Nephron (organoid): ENCODE results near the gene ECEL1.

Source experiments
- H3K27ac Mint-ChIP-seq, 3 experiments: 2 replicates each; pipeline ENCODE4 v1.8.0; 2020; ENCODE audit warnings: mixed read lengths in 3 of 3, mild to moderate bottlenecking in 2 of 3, moderate library complexity in 1 of 3
- H3K27me3 Mint-ChIP-seq: 2 replicates; pipeline ENCODE4 v1.8.0; 2021; ENCODE audit warnings: low read depth, mild to moderate bottlenecking, moderate library complexity, mixed read lengths
- H3K36me3 Mint-ChIP-seq: 2 replicates; pipeline ENCODE4 v1.8.0; 2020; ENCODE audit warnings: low read depth, mixed read lengths
- H3K4me1 Mint-ChIP-seq: 2 replicates; pipeline ENCODE4 v1.8.0; 2020; ENCODE audit warnings: mixed read lengths
- H3K4me3 Mint-ChIP-seq, 3 experiments: 2 replicates each; pipeline ENCODE4 v1.8.0; 2020; ENCODE audit warnings: mild to moderate bottlenecking in 3 of 3, mixed read lengths in 3 of 3, moderate library complexity in 2 of 3
- H3K9me3 Mint-ChIP-seq: 2 replicates; pipeline ENCODE4 v1.8.0; 2020; ENCODE audit warnings: mixed read lengths
- TF ChIP-seq, protein P1 (sequence below), 3 experiments: fragments of 200-600 bp; sonication (generic); IDR thresholded peaks; one replicate each; pipeline ENCODE4 v1.5.0; 2021; ENCODE audit warnings: antibody characterized with exemption in 3 of 3; ENCODE audit not compliant: unreplicated experiment in 3 of 3

The ECEL1 gene

GRCh38 chr2:232481322-232482140 lies 6.1 kb downstream of the ECEL1 start:
- TF ChIP-seq, protein P1, sequence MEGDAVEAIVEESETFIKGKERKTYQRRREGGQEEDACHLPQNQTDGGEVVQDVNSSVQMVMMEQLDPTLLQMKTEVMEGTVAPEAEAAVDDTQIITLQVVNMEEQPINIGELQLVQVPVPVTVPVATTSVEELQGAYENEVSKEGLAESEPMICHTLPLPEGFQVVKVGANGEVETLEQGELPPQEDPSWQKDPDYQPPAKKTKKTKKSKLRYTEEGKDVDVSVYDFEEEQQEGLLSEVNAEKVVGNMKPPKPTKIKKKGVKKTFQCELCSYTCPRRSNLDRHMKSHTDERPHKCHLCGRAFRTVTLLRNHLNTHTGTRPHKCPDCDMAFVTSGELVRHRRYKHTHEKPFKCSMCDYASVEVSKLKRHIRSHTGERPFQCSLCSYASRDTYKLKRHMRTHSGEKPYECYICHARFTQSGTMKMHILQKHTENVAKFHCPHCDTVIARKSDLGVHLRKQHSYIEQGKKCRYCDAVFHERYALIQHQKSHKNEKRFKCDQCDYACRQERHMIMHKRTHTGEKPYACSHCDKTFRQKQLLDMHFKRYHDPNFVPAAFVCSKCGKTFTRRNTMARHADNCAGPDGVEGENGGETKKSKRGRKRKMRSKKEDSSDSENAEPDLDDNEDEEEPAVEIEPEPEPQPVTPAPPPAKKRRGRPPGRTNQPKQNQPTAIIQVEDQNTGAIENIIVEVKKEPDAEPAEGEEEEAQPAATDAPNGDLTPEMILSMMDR (IDR thresholded peaks at IDR 0.05; ENCODE audit: unreplicated experiment in 3 of 3): no peak
- Mint-ChIP-seq H3K27ac (no peak overlapping the region), H3K4me1 (no peaks in the 10 kb centered on the region), H3K27me3 (peaks cover 66% of the 10 kb centered on the region), H3K36me3 (no peaks in the 10 kb centered on the region), H3K9me3 (no peaks in the 10 kb centered on the region), H3K4me3 (no peak overlapping the region)

GRCh38 chr2:232480201-232481190 lies 7.1 kb downstream of the ECEL1 start:
- Mint-ChIP-seq H3K9me3 (no peaks in the 10 kb centered on the region), H3K4me3 (no peak overlapping the region), H3K36me3 (no peaks in the 10 kb centered on the region), H3K4me1 (no peaks in the 10 kb centered on the region), H3K27me3 (peaks cover 63% of the 10 kb centered on the region), H3K27ac (no peak overlapping the region)
- TF ChIP-seq, protein P1 (IDR thresholded peaks at IDR 0.05; ENCODE audit: unreplicated experiment in 3 of 3): no peak

DNA sequence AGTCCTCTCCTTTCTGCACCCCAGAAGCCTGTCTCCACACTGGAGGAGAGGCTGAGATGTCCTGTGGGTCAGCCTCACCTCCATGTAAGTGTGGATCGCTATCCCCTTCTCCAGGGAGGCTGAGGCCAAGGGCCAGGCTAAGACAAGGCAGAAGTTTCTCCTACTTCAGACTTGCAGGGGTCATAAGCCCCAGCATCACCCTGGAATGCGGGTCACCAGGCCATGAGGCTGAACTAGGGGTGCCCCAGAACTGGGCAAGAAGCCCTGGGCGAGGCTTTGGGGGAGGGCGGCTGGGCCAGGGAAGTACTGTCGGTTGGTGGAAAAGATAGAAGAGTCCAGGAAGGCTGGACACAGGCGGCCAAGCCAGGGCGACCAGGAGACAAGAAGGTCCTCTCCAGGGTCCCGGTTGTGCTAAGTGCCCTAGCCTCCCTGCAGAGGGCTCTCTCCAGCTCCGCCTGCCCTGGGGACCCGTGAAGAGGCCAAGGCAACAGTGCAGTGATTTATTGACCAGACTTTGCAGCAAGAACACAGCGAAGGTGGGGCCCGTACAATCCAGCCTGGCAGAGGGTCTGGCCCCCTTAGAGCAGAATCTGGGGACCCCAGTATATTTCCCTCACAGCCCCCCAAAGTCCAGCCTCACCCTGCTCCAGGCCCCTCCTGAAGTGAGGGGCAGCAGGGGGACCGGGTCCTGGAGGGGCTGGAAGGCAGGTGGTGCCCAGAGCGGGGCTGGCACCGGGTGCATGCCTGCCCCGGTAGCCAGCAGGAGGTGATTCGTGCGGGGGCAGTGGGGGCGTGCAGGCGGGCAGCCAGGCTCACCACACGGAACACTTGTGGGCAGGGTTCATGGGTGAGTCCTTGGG lies 8.1 kb downstream of the ECEL1 start:
- Mint-ChIP-seq H3K4me3 (no peak overlapping the region), H3K9me3 (no peaks in the 10 kb centered on the region), H3K27me3 (peaks cover 59% of the 10 kb centered on the region), H3K4me1 (peaks cover 2% of the 10 kb centered on the region), H3K36me3 (no peaks in the 10 kb centered on the region), H3K27ac (no peak overlapping the region)
- TF ChIP-seq, protein P1 (IDR thresholded peaks at IDR 0.05; ENCODE audit: unreplicated experiment in 3 of 3): no peak

- H3K27me3 Mint-ChIP-seq: peaks cover 57% of the 10 kb centered on the region
- no peaks in the 10 kb centered on the region for H3K9me3 Mint-ChIP-seq
- H3K27ac Mint-ChIP-seq: no peak overlapping the region
- TF ChIP-seq, protein P1 (IDR thresholded peaks at IDR 0.05; ENCODE audit: unreplicated experiment in 3 of 3): no peak
- no peaks in the 10 kb centered on the region for H3K36me3 Mint-ChIP-seq
- H3K4me3 Mint-ChIP-seq: no peak overlapping the region
- peaks cover 5% of the 10 kb centered on the region for H3K4me1 Mint-ChIP-seq
These were observed 8.9 kb downstream of the ECEL1 start for GRCh38 chr2:232478571-232479340.
